Aortic smooth muscle cell (primary cell): ENCODE measurements around the gene COL7A1. TPM values are rescaled to one million over a fixed set of nuclear protein-coding genes. Genes with fewer than 3 reads are reported as not detected.

Source experiments
- total RNA-seq: library from RNA; depleted of rRNA; stranded (reverse); fragments of >200 nt; gene quantifications from 2 replicates; pipeline ENCODE4 v1.2.3, GENCODE V29; 2014

COL7A1 gene
- 5.4 and 6.0 TPM in 2 replicates for total RNA-seq

GRCh38 chr3:48595075-48595525 lies at the start of gene COL7A1:
Gene COL7A1 (minus strand): TSS chr3:48595329. CDS start chr3:48595159, 170 bp downstream.

GRCh38 chr3:48635222-48636021 lies 40.3 kb upstream of the COL7A1 start, which contains the start of gene SLC26A6:
Gene SLC26A6 (minus strand): TSS chr3:48635461. CDS start chr3:48635393, 68 bp downstream.

GRCh38 chr3:48621461-48621869 lies 26.3 kb upstream of the COL7A1 start, which contains the start of gene TMEM89:
Gene TMEM89 (minus strand): TSS chr3:48621769. CDS start chr3:48621756, 13 bp downstream.

DNA sequence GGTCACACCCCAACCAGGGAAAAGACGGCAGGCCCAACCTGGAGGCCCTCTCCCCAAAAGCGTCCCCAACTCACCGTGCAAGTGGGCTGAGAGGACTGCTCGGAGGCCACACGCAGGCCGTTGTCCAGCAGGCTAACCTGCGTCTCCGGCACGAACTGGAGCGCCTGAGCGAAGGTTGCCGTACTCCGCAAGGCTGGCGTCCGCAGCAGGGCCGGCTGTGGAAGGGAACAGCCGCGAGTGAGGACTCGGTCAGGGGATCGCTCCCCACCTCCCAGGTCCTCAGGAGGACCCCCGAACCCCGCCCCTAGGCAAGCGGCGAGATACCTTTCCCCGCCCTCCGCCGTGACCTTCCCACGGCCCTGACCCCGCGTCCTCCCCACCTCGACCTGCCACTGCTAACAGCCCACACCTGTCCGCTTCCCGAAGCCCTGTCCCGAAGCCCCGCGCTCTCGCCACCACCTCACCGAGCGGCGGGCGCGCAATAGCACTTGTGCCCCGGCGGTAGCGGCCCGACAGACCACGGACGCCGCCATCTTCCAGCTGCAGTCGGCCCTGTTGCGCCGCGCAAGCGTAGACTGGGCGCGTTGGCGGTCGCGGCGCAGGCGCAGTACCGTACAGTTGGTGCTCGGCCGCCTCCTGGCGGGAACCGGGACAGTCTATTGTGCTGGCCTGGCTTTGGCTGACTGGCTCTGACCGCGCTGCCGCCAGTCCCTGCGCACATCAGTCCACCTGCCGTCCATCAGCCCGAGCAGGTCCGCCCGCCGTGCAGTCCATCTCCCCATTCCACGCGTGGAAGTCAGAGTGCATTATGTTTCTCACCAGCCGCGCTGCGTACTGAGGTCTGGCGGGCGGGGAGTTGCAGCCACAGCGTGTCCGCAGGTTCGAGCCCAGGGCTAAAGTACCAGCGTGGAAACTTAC lies 14.2 kb upstream of the COL7A1 start, which contains the start of gene UQCRC1:
Gene UQCRC1 (minus strand): TSS at position 559 of the 918 bp plus-strand sequence. CDS start 26 bp downstream, at position 533.

GRCh38 chr3:48563382-48563918 lies 31.7 kb downstream of the COL7A1 start, which contains the start of gene UCN2:
Gene UCN2 (minus strand): TSS chr3:48563781. CDS start chr3:48563124, 657 bp downstream.

DNA sequence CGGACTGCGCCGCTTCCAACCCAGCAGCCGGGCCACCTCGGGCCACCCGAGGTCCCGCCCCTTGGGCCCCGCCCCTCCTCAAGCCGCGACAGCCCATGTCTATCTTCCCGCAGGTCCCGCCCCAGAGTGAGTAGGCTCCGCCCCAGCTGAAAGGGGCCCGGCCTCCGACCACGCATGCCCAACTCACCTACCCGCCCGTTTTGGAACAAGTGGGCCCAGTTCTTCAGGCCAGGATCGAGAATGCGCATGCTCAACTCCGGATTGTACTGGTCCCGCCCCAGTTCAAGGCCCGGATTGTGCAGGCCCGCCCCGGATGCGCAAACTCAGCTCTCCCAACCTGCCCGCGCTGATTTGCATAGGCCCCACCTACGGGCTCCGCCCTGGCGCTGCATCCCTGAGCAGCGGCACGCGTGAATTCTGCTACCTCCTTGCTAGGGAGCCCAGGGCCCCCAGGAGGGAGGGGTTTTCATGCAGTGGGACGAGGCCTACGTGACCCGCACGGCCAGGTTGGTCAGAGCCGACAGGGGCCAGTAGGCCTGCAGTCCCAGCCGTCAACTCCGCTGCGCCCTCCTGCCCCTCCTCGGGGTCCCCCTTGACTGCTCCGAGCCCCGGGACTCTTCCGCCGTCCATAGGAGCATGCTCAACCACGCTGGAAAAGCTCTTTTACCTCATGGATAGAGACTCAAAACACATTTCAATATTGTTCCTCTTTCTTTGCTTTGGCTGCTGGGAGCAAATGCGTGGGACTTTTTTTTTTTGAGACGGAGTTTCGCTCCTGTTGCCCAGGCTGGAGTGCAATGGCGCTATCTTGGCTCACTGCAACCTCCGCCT lies 38.1 kb downstream of the COL7A1 start, which contains the start of gene PFKFB4:
Gene PFKFB4 (minus strand): TSS at position 8 of the 831 bp plus-strand sequence. CDS start 26 bp downstream, outside the sequence.

Other genes with a start within 250 kb of the COL7A1 start
- not detected in 2 replicates for gene FBXW12, start 223.1 kb downstream of the COL7A1 start, total RNA-seq
- 14.1 and 15.9 TPM in 2 replicates for gene PLXNB1, start 165.2 kb downstream of the COL7A1 start, total RNA-seq
- 14.0 and 16.5 TPM in 2 replicates for gene CCDC51, start 155.2 kb downstream of the COL7A1 start, total RNA-seq
- 392 and 433 TPM in 2 replicates for gene TMA7, start 155.1 kb downstream of the COL7A1 start, total RNA-seq
- 4.5 and 7.0 TPM in 2 replicates for gene ATRIP, start 148.6 kb downstream of the COL7A1 start, total RNA-seq
- gene SHISA5, start 91.2 kb downstream of the COL7A1 start, total RNA-seq, result 119 and 120 TPM in 2 replicates
- 6.6 and 7.6 TPM in 2 replicates for gene PFKFB4, start 38.5 kb downstream of the COL7A1 start, total RNA-seq
- gene UCN2, start 31.5 kb downstream of the COL7A1 start, total RNA-seq, result 0.19 and 0.26 TPM in 2 replicates
- gene UQCRC1, start 14.3 kb upstream of the COL7A1 start, total RNA-seq, result 235 and 284 TPM in 2 replicates
- gene TMEM89, start 26.4 kb upstream of the COL7A1 start, total RNA-seq, result not detected in 2 replicates
- 11.9 and 16.8 TPM in 2 replicates for gene SLC26A6, start 40.1 kb upstream of the COL7A1 start, total RNA-seq
- 0.37 and 0.66 TPM in 2 replicates for gene CELSR3, start 67.6 kb upstream of the COL7A1 start, total RNA-seq
- 9.2 and 12.3 TPM in 2 replicates for gene NCKIPSD, start 90.6 kb upstream of the COL7A1 start, total RNA-seq
- gene IP6K2, start 121.9 kb upstream of the COL7A1 start, total RNA-seq, result 33.7 and 49.6 TPM in 2 replicates